ENCODE data around the gene MROH2B. TPM values are rescaled to one million over a fixed set of nuclear protein-coding genes. Genes with fewer than 3 reads are reported as not detected.

The MROH2B gene
- total and polyA plus RNA-seq, 7 experiments from 2014 or later = not detected

DNA sequence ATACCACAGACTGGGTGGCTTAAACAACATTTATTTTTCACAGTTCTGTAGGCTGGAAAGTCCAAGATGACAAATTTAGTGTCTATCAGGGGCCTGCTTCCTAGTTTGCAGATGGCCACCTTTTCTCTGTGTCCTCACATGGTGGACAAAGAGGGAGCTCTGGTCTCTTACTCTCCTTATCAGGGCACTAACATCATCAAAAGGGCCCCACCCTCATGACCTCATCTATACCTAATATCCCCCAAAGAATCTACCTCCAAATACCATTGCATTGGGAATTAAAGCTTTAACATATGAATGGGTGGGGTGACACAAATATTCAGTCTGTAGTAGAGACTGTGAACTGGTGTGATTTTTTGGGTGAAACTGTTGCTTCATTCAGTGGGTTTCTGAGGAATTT, 83.8 kb downstream of the MROH2B start:
- no peak overlapping the region for H3K4me3 ChIP-seq (ENCODE audit: low read length)
- Mint-ChIP-seq H3K27me3 (peaks cover 0 to 35% (median 9%) of the 10 kb centered on the region in 5 donors), H3K36me3 (no peaks in the 10 kb centered on the region), H3K4me1 (no peaks in the 10 kb centered on the region), H3K27ac (no peak overlapping the region), H3K4me3 (no peak overlapping the region), H3K9me3 (peaks cover 0 to 15% (median 3%) of the 10 kb centered on the region in 11 donors)
- H3K9me3 ChIP-seq (ENCODE audit: control insufficient read depth in 2 of 3, low read length in 3 of 3) = no peaks in the 10 kb centered on the region
- CTCF ChIA-PET = interaction anchor here (0.9 kb wide), 1 partner anchor 8 kb away, joined by 4 read pairs; no protein-coding TSS in a partner anchor
- POLR2A ChIA-PET = no interaction called here
- no peaks in the 10 kb centered on the region for H3K4me1 ChIP-seq (ENCODE audit: control insufficient read depth in 2 of 2, insufficient read depth in 2 of 2, low read length in 2 of 2)
- intact Hi-C loops (cut with micrococcal nuclease) = no loop called here
- H3K36me3 ChIP-seq (ENCODE audit: control insufficient read depth in 2 of 3, insufficient read depth in 3 of 3, low read length in 3 of 3) = no peaks in the 10 kb centered on the region
- H3K27me3 ChIP-seq (ENCODE audit: control insufficient read depth in 2 of 2, insufficient read depth in 2 of 2, low read length in 2 of 2) = no peaks in the 10 kb centered on the region
- H3K27ac ChIP-seq (ENCODE audit: low read depth, low read length) = no peak overlapping the region
- ATAC-seq (no peak), DNase-seq (no peak)

DNA sequence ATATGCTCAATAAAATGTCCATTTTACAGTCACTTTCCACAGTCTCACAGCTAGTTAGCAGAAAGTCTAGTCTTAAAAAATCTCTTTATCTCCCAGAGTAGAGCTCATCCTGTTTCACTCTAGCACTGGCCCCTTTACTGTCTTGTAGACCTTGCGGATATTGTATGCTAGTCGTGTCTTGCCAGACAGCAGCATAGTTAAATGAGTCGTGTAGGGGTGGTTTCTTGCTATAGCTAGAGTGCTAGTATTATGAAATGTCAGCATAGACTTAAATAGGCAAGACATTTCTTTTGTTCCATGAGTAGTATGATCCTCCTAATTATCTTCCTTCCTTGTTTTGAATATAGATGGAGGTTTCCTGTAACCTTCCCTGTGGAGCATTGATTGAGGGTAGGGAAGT, 84.5 kb downstream of the MROH2B start:
- POLR2A ChIA-PET = no interaction called here
- no peak for ATAC-seq
- Mint-ChIP-seq H3K36me3 (no peaks in the 10 kb centered on the region), H3K9me3 (peaks cover 0 to 15% (median 3%) of the 10 kb centered on the region in 11 donors), H3K4me1 (no peaks in the 10 kb centered on the region), H3K4me3 (no peak overlapping the region), H3K27ac (no peak overlapping the region), H3K27me3 (peaks cover 0 to 37% (median 9%) of the 10 kb centered on the region in 5 donors)
- CTCF ChIA-PET = no interaction called here
- Histone ChIP-seq H3K27me3 (ENCODE audit: control insufficient read depth in 2 of 2, insufficient read depth in 2 of 2, low read length in 2 of 2) (no peaks in the 10 kb centered on the region), H3K36me3 (ENCODE audit: control insufficient read depth in 2 of 3, insufficient read depth in 3 of 3, low read length in 3 of 3) (no peaks in the 10 kb centered on the region), H3K27ac (ENCODE audit: low read depth, low read length) (no peak overlapping the region), H3K4me1 (ENCODE audit: control insufficient read depth in 2 of 2, insufficient read depth in 2 of 2, low read length in 2 of 2) (no peaks in the 10 kb centered on the region), H3K4me3 (ENCODE audit: low read length) (no peak overlapping the region), H3K9me3 (ENCODE audit: control insufficient read depth in 2 of 3, low read length in 3 of 3) (no peaks in the 10 kb centered on the region)
- DNase-seq = no peak
- intact Hi-C loops (cut with micrococcal nuclease) = no loop called here

DNA sequence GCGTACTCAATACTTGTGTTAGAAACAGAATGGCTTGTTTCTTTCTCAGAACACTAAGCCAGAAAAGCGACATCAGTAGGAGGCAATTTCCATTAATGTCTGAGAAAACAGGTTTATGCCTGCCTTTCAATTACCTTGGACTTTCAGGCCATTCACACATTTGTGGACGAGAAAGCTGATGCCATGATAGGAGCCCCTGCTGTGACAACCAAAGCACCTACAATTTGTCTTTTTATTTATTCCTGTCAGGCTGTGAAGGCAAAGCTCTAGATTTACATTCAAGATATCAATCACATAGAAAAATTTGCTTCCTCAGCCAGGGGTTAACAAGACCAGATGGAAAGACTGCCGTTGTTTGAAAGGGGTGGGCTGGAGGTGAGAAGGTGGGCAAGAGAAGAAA, 85.6 kb downstream of the MROH2B start:
- peaks cover 0 to 15% (median 3%) of the 10 kb centered on the region in 11 donors for H3K9me3 Mint-ChIP-seq
- Histone ChIP-seq H3K27ac (ENCODE audit: low read depth, low read length) (no peak overlapping the region), H3K4me1 (ENCODE audit: control insufficient read depth in 2 of 2, insufficient read depth in 2 of 2, low read length in 2 of 2) (no peaks in the 10 kb centered on the region), H3K9me3 (ENCODE audit: control insufficient read depth in 2 of 3, low read length in 3 of 3) (no peaks in the 10 kb centered on the region), H3K4me3 (ENCODE audit: low read length) (no peak overlapping the region), H3K27me3 (ENCODE audit: control insufficient read depth in 2 of 2, insufficient read depth in 2 of 2, low read length in 2 of 2) (no peaks in the 10 kb centered on the region), H3K36me3 (ENCODE audit: control insufficient read depth in 2 of 3, insufficient read depth in 3 of 3, low read length in 3 of 3) (no peaks in the 10 kb centered on the region)
- ChIA-PET CTCF (no interaction called here), POLR2A (no interaction called here)
- H3K36me3 Mint-ChIP-seq = no peaks in the 10 kb centered on the region
- no peak for DNase-seq
- H3K27ac Mint-ChIP-seq = no peak overlapping the region
- no peak for ATAC-seq
- no peak overlapping the region for H3K4me3 Mint-ChIP-seq
- no peaks in the 10 kb centered on the region for H3K4me1 Mint-ChIP-seq
- intact Hi-C loops (cut with micrococcal nuclease) = no loop called here
- H3K27me3 Mint-ChIP-seq = peaks cover 0 to 47% (median 13%) of the 10 kb centered on the region in 5 donors

DNA sequence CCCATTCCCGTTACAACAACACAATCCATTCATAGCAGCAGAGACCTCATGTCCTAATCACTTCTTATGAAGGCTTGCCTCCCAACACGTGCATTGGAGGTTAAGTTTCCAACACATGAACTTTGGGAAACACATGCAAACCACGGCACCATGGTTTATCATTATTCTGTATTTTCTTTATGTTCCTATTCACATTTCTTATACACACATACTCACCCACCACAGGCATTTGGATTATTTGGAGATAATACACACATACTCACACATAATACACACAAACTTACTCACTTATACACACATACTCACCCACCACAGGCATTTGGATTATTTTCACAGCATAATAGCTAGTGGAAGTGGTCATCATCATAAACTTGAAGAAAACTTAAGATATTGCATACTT, 86.3 kb downstream of the MROH2B start:
- Mint-ChIP-seq H3K4me3 (no peak overlapping the region), H3K27me3 (peaks cover 0 to 43% (median 9%) of the 10 kb centered on the region in 5 donors), H3K9me3 (peaks cover 0 to 15% (median 3%) of the 10 kb centered on the region in 11 donors), H3K4me1 (no peaks in the 10 kb centered on the region), H3K36me3 (no peaks in the 10 kb centered on the region), H3K27ac (no peak overlapping the region)
- Histone ChIP-seq H3K9me3 (ENCODE audit: control insufficient read depth in 2 of 3, low read length in 3 of 3) (no peaks in the 10 kb centered on the region), H3K4me1 (ENCODE audit: control insufficient read depth in 2 of 2, insufficient read depth in 2 of 2, low read length in 2 of 2) (no peaks in the 10 kb centered on the region), H3K27me3 (ENCODE audit: control insufficient read depth in 2 of 2, insufficient read depth in 2 of 2, low read length in 2 of 2) (no peaks in the 10 kb centered on the region), H3K4me3 (ENCODE audit: low read length) (no peak overlapping the region), H3K36me3 (ENCODE audit: control insufficient read depth in 2 of 3, insufficient read depth in 3 of 3, low read length in 3 of 3) (no peaks in the 10 kb centered on the region), H3K27ac (ENCODE audit: low read depth, low read length) (no peak overlapping the region)
- DNase-seq = no peak
- intact Hi-C loops (cut with micrococcal nuclease) = no loop called here
- ChIA-PET POLR2A (no interaction called here), CTCF (no interaction called here)
- no peak for ATAC-seq

DNA sequence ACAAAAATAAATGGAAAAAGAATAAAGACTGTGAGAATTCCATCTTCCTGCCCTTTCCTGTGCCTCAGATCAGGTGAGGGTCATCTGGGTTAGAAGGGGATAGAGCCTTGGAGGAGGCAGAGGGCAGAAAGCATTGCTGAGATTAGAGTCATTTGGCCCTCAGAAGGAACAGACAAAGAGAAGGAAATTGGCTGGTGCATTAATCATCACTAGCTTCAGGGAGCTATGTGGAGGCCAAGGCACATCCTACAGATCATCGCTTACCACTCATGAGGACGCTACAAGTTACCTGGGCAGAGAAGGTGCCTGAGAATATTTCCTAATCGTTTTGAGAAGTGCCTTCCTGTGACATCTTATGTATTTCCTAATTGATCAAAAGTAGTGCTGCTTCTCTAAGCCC, 87.4 kb downstream of the MROH2B start:
- POLR2A ChIA-PET = no interaction called here
- CTCF ChIA-PET = interaction anchor here (0.6 kb wide), 1 partner anchor 9 kb away, joined by 3 read pairs; no protein-coding TSS in a partner anchor
- Histone ChIP-seq H3K27ac (ENCODE audit: low read depth, low read length) (no peak overlapping the region), H3K4me1 (ENCODE audit: control insufficient read depth in 2 of 2, insufficient read depth in 2 of 2, low read length in 2 of 2) (no peaks in the 10 kb centered on the region), H3K36me3 (ENCODE audit: control insufficient read depth in 2 of 3, insufficient read depth in 3 of 3, low read length in 3 of 3) (no peaks in the 10 kb centered on the region), H3K4me3 (ENCODE audit: low read length) (no peak overlapping the region), H3K27me3 (ENCODE audit: control insufficient read depth in 2 of 2, insufficient read depth in 2 of 2, low read length in 2 of 2) (no peaks in the 10 kb centered on the region), H3K9me3 (ENCODE audit: control insufficient read depth in 2 of 3, low read length in 3 of 3) (no peaks in the 10 kb centered on the region)
- no peak for DNase-seq
- H3K4me3 Mint-ChIP-seq = no peak overlapping the region
- intact Hi-C loops (cut with micrococcal nuclease) = no loop called here
- H3K4me1 Mint-ChIP-seq = no peaks in the 10 kb centered on the region
- H3K36me3 Mint-ChIP-seq = no peaks in the 10 kb centered on the region
- no peak for ATAC-seq
- no peak overlapping the region for H3K27ac Mint-ChIP-seq
- peaks cover 0 to 38% (median 6%) of the 10 kb centered on the region in 5 donors for H3K27me3 Mint-ChIP-seq
- H3K9me3 Mint-ChIP-seq = peaks cover 0 to 14% (median 3%) of the 10 kb centered on the region in 11 donors

DNA sequence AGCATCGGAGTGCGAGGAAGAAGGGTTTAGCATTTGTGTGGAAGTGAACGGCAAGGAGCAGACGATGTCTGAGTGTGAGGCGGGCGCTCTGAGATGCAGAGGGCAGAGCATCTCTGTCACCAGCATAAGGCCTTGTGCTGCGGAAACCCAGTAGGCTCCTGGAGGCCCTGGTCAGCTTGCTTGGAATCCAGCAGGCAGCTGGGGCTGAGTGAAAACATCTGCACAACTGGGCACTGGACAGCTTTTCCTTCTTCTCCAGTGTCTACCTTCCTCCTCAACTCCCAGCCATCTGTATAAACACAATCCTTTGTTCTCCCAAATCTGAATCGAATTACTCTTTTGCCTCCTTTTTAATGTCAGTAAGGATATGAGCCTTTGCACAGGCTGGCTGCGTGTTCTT, 89.7 kb downstream of the MROH2B start:
- ChIA-PET CTCF (interaction anchor here (0.6 kb wide), 1 partner anchor 1257 kb away, joined by 3 read pairs; no protein-coding TSS in a partner anchor), POLR2A (no interaction called here)
- H3K27me3 Mint-ChIP-seq = peaks cover 0 to 35% (median 14%) of the 10 kb centered on the region in 5 donors
- Histone ChIP-seq H3K36me3 (ENCODE audit: control insufficient read depth in 2 of 3, insufficient read depth in 3 of 3, low read length in 3 of 3) (no peaks in the 10 kb centered on the region), H3K27ac (ENCODE audit: low read depth, low read length) (no peak overlapping the region), H3K9me3 (ENCODE audit: control insufficient read depth in 2 of 3, low read length in 3 of 3) (no peaks in the 10 kb centered on the region), H3K4me1 (ENCODE audit: control insufficient read depth in 2 of 2, insufficient read depth in 2 of 2, low read length in 2 of 2) (no peaks in the 10 kb centered on the region), H3K27me3 (ENCODE audit: control insufficient read depth in 2 of 2, insufficient read depth in 2 of 2, low read length in 2 of 2) (no peaks in the 10 kb centered on the region), H3K4me3 (ENCODE audit: low read length) (no peak overlapping the region)
- no peak overlapping the region for H3K4me3 Mint-ChIP-seq
- H3K36me3 Mint-ChIP-seq = no peaks in the 10 kb centered on the region
- peaks cover 0 to 4% (median 0%) of the 10 kb centered on the region in 11 donors for H3K9me3 Mint-ChIP-seq
- ATAC-seq (no peak), DNase-seq (no peak)
- H3K27ac Mint-ChIP-seq = no peak overlapping the region
- no peaks in the 10 kb centered on the region for H3K4me1 Mint-ChIP-seq
- intact Hi-C loops (cut with micrococcal nuclease) = no loop called here

DNA sequence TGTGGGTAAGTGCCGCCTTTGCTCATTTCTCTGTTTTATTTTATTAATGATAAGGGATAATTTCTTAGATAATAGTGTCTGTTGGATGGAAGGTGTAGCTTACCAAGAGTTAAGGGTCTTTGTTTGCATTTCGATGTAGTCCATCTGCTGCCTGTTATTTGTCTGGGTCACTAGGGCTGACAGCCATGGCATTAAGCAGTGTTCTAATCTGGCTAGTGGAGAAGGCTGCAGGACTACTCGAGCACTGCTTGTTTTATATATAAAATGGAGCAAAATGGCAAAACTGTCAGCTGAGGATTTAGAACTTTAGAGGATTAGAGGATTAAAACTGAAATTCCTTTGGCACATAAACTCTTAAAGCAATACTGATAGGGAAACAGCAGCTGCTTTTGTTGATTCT, 94.3 kb downstream of the MROH2B start:
- no peaks in the 10 kb centered on the region for H3K4me1 Mint-ChIP-seq
- H3K4me3 ChIP-seq (ENCODE audit: low read length) = no peak overlapping the region
- no peaks in the 10 kb centered on the region for H3K36me3 Mint-ChIP-seq
- peaks cover 0 to 24% (median 13%) of the 10 kb centered on the region in 5 donors for H3K27me3 Mint-ChIP-seq
- H3K36me3 ChIP-seq (ENCODE audit: control insufficient read depth in 2 of 3, insufficient read depth in 3 of 3, low read length in 3 of 3) = no peaks in the 10 kb centered on the region
- no peak overlapping the region for H3K27ac ChIP-seq (ENCODE audit: low read depth, low read length)
- no peaks in the 10 kb centered on the region for H3K9me3 ChIP-seq (ENCODE audit: control insufficient read depth in 2 of 3, low read length in 3 of 3)
- H3K27ac Mint-ChIP-seq = no peak overlapping the region
- DNase-seq (no peak), ATAC-seq (no peak)
- H3K4me3 Mint-ChIP-seq = no peak overlapping the region
- no peaks in the 10 kb centered on the region for H3K4me1 ChIP-seq (ENCODE audit: control insufficient read depth in 2 of 2, insufficient read depth in 2 of 2, low read length in 2 of 2)
- intact Hi-C loops (cut with micrococcal nuclease) = no loop called here
- H3K9me3 Mint-ChIP-seq = peaks cover 0 to 2% (median 0%) of the 10 kb centered on the region in 11 donors
- ChIA-PET POLR2A (no interaction called here), CTCF (no interaction called here)
- H3K27me3 ChIP-seq (ENCODE audit: control insufficient read depth in 2 of 2, insufficient read depth in 2 of 2, low read length in 2 of 2) = no peaks in the 10 kb centered on the region
